Parathyroid adenoma (tissue), 2 donors: ENCODE results near the gene MEIS2.

ENCODE experiments used
- H2AFZ ChIP-seq: fragments of 300-600 bp; sonication (generic); one replicate; pipeline ENCODE4 v1.7.0; 2017; ENCODE audit warnings: antibody characterized with exemption, mild to moderate bottlenecking
- H3K27ac ChIP-seq: fragments of 300-600 bp; sonication (generic); one replicate; pipeline ENCODE4 v1.7.0; 2017
- H3K27me3 ChIP-seq: fragments of 300-600 bp; sonication (generic); one replicate; pipeline ENCODE4 v1.7.0; 2017; ENCODE audit warnings: low read length; ENCODE audit not compliant: control insufficient read depth, insufficient read depth
- H3K36me3 ChIP-seq: fragments of 300-600 bp; sonication (generic); one replicate; pipeline ENCODE4 v1.7.0; 2017; ENCODE audit warnings: low read length; ENCODE audit not compliant: control insufficient read depth, insufficient read depth
- H3K4me1 ChIP-seq: fragments of 300-600 bp; sonication (generic); one replicate; pipeline ENCODE4 v1.7.0; 2017; ENCODE audit warnings: control low read depth
- H3K4me2 ChIP-seq: fragments of 300-600 bp; sonication (generic); one replicate; pipeline ENCODE4 v1.7.0; 2017; ENCODE audit warnings: low read length
- H3K4me3 ChIP-seq: fragments of 300-600 bp; sonication (generic); one replicate; pipeline ENCODE4 v1.7.0; 2017; ENCODE audit warnings: low read depth, low read length
- H3K79me2 ChIP-seq: fragments of 300-600 bp; sonication (generic); one replicate; pipeline ENCODE4 v1.7.0; 2017; ENCODE audit warnings: control low read depth
- H3K9ac ChIP-seq: fragments of 300-600 bp; sonication (generic); one replicate; pipeline ENCODE4 v1.7.0; 2017; ENCODE audit warnings: mild to moderate bottlenecking
- H3K9me3 ChIP-seq: fragments of 300-600 bp; sonication (generic); one replicate; pipeline ENCODE4 v1.7.0; 2017; ENCODE audit warnings: low read length; ENCODE audit not compliant: control insufficient read depth
- TF ChIP-seq, protein P1 (sequence below): fragments of 300-600 bp; sonication (generic); IDR thresholded peaks from one replicate; pipeline ENCODE4 v1.7.0; 2017; ENCODE audit warnings: antibody characterized with exemption, mild to moderate bottlenecking
- donor health status: primary hyperparathyroidism.

Gene MEIS2

DNA sequence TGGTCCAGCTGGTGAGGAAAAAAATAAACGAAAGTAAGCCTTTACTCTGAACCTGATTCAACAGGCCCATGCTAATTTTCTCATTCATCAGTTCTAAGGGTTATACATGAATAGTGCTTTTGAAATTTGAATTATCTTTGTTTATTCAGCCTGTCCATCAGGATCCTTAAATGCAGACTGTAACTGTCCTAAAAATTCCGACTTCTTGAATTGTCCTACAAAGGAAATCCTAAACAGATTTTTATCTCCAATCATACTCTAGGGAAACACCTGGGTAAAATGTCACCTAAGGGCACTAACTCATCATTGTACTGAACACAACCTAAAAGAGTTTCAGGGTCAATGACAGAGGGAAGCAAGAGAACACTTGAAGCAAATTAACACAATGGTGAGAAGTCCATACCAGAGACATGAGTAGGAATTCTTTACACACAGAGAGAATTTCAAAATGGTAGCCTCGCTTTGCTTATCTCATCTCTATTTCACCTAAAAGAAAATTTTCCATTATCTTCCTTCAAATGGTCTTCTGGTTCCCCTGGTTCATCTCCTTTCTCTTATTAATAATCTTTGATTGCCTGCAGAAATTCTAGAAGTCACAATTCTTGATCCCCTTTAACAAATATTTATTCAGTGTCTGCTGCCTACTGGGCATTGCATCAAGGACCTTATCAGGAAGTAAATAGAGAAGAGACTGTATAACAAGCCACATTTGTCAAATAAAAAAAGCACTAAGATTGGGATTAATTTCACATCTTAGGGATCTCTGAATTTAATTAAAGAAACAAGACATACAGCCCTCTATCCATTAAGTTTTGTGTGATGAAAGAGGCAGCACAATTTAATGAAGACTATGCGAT is 182.7 kb downstream of the MEIS2 start:
- no peaks in the 10 kb centered on the region for H3K4me1 ChIP-seq
- no peaks in the 10 kb centered on the region for H3K36me3 ChIP-seq
- no peak overlapping the region for H3K4me3 ChIP-seq
- TF ChIP-seq, protein P1, sequence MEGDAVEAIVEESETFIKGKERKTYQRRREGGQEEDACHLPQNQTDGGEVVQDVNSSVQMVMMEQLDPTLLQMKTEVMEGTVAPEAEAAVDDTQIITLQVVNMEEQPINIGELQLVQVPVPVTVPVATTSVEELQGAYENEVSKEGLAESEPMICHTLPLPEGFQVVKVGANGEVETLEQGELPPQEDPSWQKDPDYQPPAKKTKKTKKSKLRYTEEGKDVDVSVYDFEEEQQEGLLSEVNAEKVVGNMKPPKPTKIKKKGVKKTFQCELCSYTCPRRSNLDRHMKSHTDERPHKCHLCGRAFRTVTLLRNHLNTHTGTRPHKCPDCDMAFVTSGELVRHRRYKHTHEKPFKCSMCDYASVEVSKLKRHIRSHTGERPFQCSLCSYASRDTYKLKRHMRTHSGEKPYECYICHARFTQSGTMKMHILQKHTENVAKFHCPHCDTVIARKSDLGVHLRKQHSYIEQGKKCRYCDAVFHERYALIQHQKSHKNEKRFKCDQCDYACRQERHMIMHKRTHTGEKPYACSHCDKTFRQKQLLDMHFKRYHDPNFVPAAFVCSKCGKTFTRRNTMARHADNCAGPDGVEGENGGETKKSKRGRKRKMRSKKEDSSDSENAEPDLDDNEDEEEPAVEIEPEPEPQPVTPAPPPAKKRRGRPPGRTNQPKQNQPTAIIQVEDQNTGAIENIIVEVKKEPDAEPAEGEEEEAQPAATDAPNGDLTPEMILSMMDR, result no peak
- H3K9me3 ChIP-seq, result no peaks in the 10 kb centered on the region
- H3K79me2 ChIP-seq, result no peaks in the 10 kb centered on the region
- H3K27ac ChIP-seq, result no peak overlapping the region
- H3K9ac ChIP-seq, result no peak overlapping the region
- H2AFZ ChIP-seq, result no peak overlapping the region
- H3K4me2 ChIP-seq, result no peak overlapping the region
- no peaks in the 10 kb centered on the region for H3K27me3 ChIP-seq

DNA sequence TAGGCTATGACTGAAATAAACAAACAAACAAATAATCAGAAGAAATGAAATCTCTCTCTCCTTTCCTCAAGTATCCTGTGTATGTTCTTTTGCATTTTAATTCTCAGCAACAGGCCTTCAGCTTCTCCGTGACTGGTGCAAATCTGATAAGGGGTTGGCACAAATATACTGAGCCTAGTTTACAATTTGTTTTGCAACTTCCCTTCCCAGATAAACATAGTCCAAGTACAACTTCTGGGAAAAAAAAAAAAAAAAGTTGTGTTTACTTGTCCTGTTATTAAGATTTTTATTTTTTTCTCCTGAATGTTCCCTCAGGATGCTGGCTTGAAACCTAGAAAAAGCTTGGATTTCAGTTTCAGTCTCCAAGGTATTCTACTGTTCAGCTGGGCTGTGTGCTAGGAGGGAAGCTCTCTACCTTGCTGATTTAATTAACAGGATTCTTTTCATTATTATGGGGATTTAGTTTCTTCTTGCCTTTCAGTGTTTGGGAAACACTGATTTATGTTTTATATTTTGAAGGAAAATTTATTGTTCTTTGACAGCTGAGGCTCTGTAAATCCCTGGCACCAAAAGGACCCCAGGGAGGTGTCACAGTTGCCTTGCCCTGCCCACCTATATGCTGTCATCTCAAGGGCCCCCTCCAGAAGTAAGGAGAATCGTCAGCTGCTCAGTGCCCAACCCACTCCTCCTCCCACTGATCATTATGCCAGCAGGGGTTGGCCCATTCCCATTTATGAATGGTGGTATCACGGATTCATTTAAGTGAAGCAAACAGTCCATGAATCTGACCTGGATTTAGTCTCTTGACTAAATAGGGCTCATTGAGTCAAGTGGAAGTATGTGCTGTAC is 185.2 kb downstream of the MEIS2 start:
- Histone ChIP-seq H3K4me1 (no peaks in the 10 kb centered on the region), H3K27ac (no peak overlapping the region)

DNA sequence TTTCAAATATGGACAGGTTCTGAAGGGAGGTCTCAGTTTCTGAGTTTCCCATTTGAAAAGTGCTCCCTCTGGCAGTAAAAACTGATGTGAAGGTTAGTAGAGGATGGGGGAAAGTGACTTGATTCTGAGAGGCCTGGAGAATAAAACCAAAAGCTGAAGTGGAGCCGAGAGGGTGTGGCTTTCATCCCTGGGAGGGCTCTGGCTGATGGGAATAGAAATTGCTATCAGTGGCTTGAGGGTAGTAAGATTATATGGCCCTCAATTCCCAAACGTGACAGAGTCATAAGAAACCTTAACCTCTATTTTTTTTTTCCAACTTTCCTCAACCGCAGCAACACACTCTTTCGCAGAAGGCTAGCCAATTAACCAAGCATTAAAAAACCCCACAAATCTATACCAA is 185.9 kb downstream of the MEIS2 start:
- Histone ChIP-seq H3K4me3 (no peak overlapping the region), H3K27me3 (no peaks in the 10 kb centered on the region), H3K9me3 (no peaks in the 10 kb centered on the region), H3K36me3 (no peaks in the 10 kb centered on the region), H3K9ac (no peak overlapping the region), H3K79me2 (no peaks in the 10 kb centered on the region), H3K4me1 (no peaks in the 10 kb centered on the region), H2AFZ (no peak overlapping the region), H3K4me2 (no peak overlapping the region), H3K27ac (no peak overlapping the region)
- TF ChIP-seq, protein P1, result no peak

More for the DNA sequence above, 185.2 kb downstream of the MEIS2 start:
- H3K9ac ChIP-seq, result no peak overlapping the region
- TF ChIP-seq, protein P1, result no peak
- no peak overlapping the region for H2AFZ ChIP-seq
- H3K79me2 ChIP-seq, result no peaks in the 10 kb centered on the region
- no peak overlapping the region for H3K4me2 ChIP-seq
- H3K4me3 ChIP-seq, result no peak overlapping the region
- no peaks in the 10 kb centered on the region for H3K36me3 ChIP-seq
- no peaks in the 10 kb centered on the region for H3K9me3 ChIP-seq
- H3K27me3 ChIP-seq, result no peaks in the 10 kb centered on the region

DNA sequence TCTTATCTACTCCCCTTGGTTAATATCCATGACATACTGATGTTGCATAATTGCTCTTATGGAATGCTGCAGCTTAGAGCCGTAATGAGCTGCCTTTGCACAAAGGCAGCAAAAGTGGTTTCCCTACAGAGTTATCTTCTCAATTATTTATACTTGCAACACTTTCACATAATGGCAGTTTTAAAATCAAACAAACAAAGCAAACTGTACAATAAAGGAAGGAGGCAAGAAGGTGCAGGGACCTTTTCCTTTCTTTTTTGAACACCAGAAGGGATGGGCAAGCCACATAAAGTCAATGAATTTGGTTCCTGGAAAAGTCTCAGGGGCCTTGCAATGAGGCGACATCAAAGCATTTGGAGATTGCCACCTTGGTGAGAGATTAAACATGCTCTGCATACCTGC is 188.0 kb downstream of the MEIS2 start:
- no peaks in the 10 kb centered on the region for H3K36me3 ChIP-seq
- no peak overlapping the region for H3K4me2 ChIP-seq
- TF ChIP-seq, protein P1, result no peak
- no peaks in the 10 kb centered on the region for H3K9me3 ChIP-seq
- H3K79me2 ChIP-seq, result no peaks in the 10 kb centered on the region
- H3K27me3 ChIP-seq, result no peaks in the 10 kb centered on the region
- H3K4me3 ChIP-seq, result no peak overlapping the region
- no peak overlapping the region for H3K9ac ChIP-seq
- no peak overlapping the region for H2AFZ ChIP-seq
- H3K4me1 ChIP-seq, result no peaks in the 10 kb centered on the region
- no peak overlapping the region for H3K27ac ChIP-seq
